ENCODE results near the gene MEI4. TPM values are rescaled to one million over a fixed set of nuclear protein-coding genes. Genes with fewer than 3 reads are reported as not detected.
A peak's percentile ranks its signal among the peaks of the same experiment; 100 is the strongest.
"Not testable (repeated sequence)": the region's sequence is repeated elsewhere in the genome, so short reads cannot be mapped to it uniquely, and the experiment has no call there.

MEI4 gene
- total RNA-seq, 1 donor from 2014 or later: not detected

DNA sequence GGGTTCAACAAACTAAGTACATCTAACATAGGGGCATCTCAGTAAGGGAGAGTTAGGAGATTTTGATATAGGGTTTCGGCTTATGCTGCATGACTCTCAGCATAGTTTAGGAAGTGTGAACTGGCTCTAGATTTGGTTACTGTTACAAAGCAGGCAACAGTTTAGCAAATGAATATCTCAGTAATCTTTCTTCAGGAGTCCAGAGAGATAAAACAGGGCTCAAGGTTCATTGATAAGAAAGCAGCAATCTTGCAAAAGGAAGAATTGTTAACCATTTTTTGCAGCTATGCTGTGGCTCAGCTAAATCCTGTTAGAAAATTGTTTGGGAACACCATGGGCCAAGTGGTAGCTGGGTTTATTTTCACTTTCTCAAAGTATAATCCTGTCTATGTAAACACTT is 161.3 kb downstream of the MEI4 start:
- no peak for DNase-seq (ENCODE audit: low read depth in 2 of 2)

DNA sequence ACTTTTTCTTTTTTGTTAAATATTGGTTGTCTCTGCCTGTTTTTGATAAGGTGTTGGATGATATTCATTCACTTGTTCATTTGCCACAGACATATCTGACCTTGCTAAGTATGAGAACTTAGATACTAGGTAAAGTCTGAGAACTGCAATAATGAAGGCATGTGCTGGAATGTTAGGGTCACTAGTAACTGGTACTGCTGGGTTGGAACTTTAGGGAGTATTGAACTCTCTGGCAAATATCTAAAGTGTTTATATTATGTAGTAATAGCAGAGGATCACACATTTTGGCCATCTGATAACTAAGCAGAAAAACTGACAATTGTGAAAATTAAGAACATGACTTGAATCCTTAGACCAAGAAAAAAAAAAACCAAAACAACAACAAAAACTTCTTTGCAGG is 162.7 kb downstream of the MEI4 start:
- no peak for DNase-seq (ENCODE audit: low read depth in 2 of 2)

DNA sequence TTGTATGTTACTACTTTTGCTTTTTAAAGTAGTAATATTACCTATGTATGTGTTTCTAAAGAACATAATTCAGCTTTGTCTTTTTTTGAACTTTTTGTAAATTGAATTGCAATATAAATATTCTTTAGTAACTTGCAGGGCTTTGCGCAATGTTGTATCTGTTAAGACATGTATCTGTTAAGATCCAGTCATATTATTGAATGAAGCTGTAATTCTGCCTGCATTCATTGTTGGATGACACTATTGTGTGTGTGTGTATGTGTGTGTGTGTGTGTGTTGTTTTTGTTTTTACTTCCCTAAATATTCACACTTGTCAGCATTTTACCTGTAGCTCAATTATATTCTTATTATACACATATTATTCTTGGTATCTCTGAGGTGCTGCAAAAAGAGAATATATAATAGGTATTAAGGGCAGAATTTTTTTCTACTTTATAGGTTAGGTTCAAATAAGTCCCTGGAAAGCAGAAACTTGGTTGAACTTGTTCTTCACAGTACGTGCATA is 164.0 kb downstream of the MEI4 start:
- no peak for DNase-seq (ENCODE audit: low read depth in 2 of 2)

DNA sequence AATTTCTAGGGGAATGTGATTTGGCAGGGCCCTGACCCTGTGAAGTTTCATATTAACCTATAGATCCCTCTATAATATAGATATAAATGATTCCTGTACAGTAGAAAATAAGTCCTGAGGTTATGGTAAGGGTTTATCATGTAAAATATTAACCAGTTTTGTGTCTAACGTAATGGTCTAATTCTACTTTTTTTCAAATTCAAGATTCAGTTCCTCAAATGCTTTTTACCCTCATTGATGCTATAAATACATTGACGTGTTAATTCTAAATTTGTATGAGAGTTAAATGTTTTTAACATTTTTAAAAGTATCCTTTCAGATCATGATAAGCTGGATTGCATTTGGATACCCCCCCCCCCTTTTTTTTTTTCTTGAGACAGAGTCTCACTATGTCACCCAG is 169.4 kb downstream of the MEI4 start:
- no peak for DNase-seq (ENCODE audit: low read depth in 2 of 2)

DNA sequence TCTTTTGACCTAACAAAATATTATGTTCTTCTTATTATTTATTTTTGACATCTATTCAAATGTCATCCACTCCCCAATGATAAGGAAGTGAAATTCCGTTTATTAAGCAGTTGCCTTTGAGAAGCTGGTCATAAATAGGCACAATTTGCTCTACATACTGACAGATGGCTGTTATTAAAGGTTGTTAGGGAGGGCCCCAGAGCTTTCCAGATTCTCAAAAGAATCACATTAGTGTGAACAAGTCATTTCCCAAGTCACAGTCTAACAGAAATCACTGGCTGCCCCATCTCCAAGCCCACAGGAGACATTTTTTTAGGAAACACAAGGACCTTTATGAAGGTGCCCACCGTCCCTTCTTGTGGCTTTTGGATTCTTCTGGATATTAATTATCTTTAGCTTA is 172.4 kb downstream of the MEI4 start:
- DNase-seq (ENCODE audit: low read depth in 2 of 2): no peak

DNA sequence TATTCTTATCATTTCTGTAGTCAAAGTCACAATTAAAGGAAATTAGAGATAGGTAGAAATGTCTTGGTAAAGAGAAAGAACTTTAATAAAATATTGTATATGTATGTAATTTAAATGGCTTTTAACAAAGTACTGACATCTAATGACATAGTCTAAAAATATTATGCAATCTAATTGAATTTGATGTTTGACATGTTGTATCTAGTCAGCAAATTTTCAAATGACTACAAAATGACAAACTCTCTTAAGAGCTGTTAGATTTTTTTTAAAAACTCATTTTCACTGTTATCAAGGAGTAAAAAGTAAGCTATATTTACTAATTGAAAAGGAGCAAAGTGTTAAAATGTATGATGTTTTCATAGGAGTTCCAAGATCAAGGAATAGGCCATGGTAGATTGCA is 176.9 kb downstream of the MEI4 start:
- DNase-seq (ENCODE audit: low read depth in 2 of 2): no peak

DNA sequence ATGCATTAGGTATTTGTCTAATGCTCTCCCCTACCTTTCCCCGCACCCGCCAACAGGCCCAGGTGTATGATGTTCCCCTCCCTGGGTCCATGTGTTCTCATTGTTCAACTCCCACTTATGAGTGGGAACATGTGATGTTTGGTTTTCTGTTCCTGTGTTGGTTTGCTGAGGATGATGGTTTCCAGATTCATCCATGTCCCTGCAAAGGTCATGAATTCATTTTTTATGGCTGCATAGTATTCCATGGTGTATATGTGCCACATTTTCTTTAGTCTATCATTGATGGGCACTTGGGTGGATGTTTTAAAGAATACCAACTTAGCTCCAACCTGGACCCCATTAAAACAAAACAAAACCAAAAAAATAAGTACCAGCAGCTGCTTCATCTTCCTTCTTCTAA is 180.9 kb downstream of the MEI4 start:
- DNase-seq (ENCODE audit: low read depth in 2 of 2): not testable (repeated sequence)

DNA sequence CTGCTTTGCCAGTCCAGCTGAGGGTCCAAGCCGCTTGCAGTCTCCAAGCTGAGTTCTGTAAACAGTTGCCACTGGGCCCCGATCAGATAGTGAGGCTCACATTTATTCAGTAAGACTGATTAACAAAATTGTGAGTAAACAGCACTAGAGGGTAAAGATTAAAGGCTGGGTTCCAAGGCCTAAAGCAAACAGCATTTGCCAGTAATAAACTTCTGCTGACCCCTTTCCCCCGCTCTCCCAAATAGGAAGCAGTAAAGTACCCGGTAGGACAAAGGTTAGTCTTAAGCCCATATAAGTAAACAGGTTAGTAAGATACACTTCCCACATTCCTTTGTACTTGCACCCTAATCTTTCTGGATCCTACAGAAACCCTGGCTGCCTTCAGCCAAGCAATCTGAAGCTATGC is 181.8 kb downstream of the MEI4 start:
- no peak for DNase-seq (ENCODE audit: low read depth in 2 of 2)

DNA sequence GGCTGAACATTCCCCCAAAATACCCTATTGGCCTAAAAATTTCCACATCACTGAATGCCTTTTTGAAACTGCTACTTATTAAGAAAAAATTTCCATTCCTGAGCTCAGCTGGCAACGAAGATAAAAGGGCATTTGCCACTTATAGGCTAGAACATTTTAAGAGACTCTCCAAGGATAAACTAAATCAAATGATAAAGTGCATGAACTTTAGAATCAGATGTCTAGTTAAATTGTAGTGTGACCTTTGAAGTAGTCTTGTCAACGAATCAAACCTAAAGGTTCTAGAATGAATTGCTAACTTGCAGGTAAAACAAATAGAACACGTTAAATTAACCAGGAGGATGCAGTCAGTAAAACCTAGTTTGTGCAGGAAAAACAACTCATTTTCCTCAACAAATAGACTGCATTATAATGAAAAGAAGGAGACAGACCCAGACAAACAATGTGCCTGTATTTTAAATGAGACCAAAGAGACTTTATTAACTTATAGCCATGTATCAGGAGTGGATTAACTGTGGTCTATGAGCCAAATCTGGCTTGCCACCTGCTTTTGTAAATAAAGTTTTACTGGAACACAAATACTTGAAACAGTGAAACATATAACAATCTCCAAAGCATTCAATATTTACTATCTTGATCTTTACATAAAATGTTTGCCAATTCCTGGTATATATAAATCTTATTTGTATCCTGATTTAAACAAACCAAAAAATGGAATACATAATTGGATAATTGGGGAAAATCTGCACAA is 184.4 kb downstream of the MEI4 start:
- no peak for DNase-seq (ENCODE audit: low read depth in 2 of 2)

DNA sequence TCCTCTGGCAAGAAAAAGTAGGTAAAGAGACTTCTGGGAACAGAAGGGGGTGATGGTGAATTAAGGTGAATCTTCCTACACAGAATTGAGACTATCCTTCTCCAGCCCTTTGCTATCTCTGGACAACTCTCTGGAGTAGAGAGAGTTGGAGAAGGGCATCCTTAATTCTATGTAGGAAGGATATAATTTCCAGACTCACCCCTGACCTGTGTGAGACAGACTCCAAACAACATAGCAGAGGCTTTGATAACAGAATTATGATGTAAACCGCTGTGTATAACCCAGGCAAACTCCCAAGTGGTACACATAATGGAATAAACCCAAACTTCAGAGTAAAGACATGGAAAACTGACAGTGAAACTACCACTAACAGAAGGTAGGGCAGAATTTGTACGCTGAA is 186.5 kb downstream of the MEI4 start:
- no peak for DNase-seq (ENCODE audit: low read depth in 2 of 2)

DNA sequence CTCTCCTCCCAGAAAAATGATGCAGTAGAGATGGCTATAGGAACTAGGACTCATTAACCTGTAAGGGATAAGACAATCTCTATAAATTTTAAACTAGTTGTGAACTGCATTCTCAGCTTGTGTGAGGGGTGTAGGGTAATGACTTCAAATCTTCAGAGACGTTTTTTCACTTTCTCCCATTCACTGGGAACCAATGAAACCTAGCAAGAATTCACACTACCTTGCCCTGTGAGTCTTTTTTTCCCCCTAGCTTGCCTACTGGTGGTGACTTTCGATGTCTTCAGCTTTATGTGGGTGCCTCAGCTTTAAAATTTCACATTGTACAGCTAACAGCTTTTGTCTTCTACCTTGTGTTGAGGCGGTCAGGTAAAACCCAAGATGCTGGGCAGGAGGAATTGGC is 192.0 kb downstream of the MEI4 start:
- DNase-seq (ENCODE audit: low read depth in 2 of 2): no peak

DNA sequence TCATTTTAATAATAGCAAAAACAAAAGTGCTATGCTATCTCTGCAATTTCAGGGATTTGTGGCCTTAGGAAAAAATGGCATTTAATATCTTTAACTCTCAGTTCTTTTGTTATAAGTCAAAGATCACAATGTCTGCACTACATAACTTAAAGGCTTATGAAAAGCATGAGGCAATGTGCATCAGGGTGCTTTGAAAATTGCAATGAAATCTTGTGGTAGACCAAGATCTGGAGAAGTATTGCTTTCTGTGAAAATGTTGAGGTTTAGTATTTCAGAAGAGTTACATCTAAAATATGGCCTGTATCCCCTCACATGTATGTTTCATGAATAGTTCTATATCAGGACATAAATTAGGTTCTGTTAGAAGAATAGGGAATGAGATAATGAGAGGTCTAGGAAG is 200.6 kb downstream of the MEI4 start:
- no peak for DNase-seq (ENCODE audit: low read depth in 2 of 2)

DNA sequence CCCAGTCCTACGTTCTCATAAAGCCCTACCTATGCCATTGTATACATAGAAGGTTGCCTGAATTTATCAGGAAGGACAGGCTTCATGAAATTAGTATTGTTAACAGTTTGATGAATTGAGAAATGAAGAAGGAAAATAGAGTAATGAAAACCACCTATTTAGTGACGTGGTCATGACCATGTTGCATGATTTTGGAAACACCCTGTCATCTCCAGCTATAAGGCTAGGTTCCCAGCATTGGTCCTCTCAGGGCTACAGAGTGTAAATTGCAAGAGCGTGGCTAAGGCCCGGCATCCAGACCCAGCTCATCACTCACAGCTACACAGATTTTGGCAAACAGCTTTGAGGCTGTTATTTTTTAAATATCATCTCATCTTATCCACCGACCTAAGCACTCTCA is 203.6 kb downstream of the MEI4 start:
- no peak for DNase-seq (ENCODE audit: low read depth in 2 of 2)

DNA sequence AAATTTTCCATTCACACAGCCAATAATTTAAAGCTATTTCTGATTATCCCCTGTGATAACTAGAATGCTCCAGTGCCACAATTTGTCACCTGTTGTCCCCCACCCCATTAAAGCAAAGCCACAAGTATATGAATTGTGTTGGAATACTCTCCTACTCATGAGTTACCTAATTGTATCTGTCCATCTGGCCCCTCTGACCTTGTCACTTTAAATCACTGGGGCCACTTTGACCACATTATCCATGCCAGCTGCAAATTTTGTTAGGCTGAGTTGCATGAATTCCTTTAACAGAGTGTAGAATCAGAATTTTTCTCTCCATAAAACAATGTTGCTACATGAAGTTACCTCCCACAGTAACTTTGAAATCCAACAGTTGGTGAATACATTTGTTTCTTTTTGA is 204.6 kb downstream of the MEI4 start:
- no peak for DNase-seq (ENCODE audit: low read depth in 2 of 2)

DNA sequence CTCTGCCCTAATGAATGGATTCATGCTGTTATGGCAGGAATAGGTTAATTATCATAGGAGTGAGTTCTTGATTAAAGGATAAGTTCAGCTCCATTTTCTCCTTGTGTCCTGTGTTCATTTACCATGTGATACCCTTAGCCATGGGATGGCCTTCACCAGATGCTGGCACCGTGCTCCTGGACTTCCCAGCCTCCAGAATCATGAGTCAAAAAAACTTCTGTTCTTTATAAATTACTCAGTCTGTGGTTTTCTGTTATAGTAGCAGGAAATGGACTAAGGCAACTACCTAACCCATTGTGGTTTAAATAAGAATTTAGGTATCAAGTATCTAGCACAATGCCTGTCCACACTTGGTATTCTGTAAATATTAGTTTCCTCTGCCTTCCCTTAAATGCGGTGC is 223.5 kb downstream of the MEI4 start:
- DNase-seq (ENCODE audit: low read depth in 2 of 2): no peak

DNA sequence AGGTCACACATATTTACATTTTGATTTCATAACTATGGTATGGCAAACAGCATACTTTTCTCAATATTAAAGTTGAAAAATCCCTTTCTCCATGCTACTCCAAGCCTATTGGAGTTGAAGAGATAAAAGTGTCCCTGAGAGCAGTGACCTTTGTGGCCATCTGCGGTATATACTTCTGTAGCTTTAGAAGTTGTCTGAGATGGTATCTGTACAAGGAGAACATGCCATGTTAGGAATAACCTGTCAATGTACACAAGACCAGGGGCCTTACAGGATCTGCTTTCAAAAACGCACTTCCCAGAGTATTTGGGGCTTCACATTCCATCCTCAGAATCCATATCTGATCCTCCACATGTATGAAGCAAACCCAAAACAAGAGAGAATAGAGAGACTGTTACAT is 226.7 kb downstream of the MEI4 start:
- DNase-seq (ENCODE audit: low read depth in 2 of 2): no peak

DNA sequence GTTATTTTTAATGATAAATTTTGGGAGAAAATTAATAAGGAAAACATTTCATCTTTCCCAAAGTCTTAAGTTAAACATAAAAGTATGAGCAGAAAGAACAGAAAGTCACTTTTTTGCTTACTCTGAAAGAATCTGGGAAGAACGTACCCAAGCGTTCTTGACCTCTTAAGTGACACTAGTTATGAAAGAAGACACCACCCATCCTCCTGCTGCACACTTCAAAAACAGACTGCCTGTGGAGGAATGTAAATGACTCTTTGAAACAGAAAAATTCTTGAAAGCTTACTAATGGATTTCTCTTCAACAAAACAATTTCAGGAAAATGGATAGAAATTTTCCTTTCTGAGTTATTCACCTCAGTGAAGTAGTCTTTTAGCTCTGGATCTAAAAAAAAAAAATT is 227.7 kb downstream of the MEI4 start:
- DNase-seq (ENCODE audit: low read depth in 2 of 2): peak in 1 of 2 donors; percentile 48

DNA sequence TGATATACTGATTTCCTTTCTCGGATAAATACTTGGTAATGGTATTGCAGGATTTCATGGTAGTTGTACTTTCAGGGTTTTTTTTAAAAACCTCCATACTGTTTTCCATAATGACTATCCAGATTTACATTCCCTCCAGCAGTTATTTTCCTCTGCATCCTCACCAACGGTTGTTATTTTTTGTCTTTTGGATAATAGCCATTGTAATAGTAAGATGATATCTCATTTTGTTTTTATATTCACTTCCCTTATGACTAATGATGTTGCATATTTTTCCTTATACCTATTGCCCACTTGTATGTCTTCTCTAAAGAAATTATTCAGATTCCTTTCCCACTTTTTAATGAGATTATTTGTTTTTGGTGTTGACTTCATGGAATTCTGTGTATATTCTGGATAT is 231.0 kb downstream of the MEI4 start:
- DNase-seq (ENCODE audit: low read depth in 2 of 2): peak; percentile 10 to 74

DNA sequence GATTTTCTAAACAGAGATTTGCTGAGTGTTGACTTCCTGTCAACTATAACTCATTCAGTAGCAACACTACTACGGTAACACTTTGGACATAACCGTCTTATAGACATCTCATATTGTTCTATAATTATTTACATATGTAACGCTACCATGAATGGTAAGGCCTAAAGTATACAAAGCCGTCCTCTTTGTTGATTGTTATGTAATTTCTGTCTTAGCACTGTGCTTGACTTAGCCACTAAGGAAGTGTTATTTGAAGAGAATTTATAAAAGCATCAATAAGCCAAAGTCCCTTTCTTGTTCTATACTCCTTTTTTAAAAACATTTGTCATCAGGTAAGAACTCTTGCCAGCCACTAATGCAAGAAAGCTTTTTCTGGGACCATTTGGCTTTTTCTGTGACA is 240.6 kb downstream of the MEI4 start:
- DNase-seq (ENCODE audit: low read depth in 2 of 2): no peak

DNA sequence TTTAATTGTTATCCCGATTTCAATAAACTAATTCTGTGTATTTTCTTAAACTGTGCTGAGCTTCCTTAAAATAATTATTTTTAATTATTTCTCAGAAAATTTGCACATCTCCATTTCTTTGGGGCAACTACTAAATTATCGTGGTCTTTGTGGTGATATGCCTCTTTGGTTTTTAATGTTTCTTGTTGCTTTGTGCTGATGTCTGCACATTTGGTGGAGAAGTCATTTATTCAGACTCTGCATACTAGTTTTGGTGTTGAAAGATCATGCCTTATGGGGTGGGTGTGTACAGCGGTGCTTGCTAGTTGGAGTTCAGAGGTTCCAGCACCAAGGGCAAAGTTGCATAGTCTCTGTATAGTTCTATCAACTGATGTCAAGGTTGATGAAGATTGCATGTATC is 253.2 kb downstream of the MEI4 start:
- DNase-seq (ENCODE audit: low read depth in 2 of 2): no peak

DNA sequence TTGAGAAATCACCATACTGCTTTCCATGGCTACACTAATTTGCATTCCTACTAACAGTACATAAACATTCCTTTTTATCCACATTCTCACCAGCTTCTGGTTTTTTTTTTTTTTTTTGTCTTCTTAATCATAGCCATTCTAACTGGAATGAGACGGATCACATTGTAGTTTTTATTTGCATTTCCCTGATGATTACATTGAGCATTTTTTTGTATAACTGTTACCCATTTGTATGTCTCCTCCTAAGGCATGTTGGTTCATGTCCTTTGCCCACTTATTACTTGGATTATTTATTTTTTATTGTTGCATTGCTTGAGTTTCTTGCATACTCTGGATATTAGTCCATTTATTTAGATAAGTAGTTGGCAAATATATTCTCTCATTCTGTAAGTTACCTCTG is 258.0 kb downstream of the MEI4 start:
- no peak for DNase-seq (ENCODE audit: low read depth in 2 of 2)

DNA sequence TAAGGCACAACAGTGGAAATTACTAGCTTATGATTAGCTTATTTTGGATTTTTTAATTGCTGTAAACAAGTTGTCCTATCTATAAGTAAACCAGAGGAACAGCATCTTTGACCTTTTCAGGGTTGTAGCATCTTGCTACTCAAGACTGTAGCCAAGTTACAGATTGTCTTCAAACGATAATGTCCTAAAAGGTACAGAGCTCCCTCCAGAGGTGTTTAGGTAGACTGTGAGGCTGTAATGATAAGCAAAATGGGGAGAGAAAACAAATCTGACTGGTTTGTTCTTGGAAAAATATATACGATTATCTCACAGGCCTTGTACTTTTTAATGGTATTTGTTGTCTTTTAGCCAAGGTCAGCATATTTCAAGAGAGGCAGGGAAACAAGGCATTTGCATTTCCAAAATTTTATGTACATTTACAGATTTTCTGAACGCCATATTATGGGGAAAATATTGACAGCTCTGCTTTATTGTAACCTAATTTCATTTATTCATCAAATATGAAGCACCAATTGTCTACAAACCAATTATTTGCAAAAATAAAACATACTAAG is 273.4 kb downstream of the MEI4 start:
- DNase-seq (ENCODE audit: low read depth in 2 of 2): peak in 1 of 2 donors; percentile 26

DNA sequence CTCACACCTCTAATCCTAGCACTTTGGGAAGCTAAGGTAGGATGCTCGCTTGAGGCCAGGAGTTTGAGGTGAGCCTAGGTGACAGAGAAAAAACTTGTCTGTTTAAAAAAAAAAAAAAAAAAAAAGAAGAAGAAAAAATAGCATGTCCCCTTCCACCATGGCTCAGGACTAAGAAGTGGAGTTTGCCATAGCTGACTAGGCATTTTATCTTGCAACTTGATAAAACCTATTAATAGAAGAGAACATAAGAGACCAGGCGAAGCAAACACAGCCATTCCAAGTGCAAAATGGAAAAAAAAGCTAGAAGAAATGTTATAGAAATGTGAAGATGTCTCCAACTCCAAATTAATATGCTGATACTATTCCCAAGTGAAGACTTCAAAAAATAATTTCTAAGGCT is 277.5 kb downstream of the MEI4 start:
- DNase-seq (ENCODE audit: low read depth in 2 of 2): no peak

DNA sequence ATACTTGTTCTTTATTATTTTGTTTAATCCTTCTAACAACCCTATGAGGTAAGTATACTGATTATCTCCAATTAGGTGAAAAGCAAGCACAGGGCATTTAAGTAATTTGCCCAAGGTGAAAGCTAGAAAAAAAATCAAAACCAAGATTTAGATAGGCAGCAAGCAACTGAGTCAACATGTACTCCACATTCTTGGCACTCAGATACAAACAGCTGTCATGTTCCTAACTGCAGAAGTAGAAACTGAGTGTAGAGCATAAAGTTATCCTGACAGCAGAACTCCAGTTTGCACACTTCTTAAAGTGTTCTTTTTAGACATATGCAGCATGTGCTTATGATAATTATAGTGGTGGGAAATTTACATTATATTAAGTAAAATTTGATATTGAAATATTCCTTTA is 278.1 kb downstream of the MEI4 start:
- DNase-seq (ENCODE audit: low read depth in 2 of 2): no peak
